Tibial artery (tissue), 4 donors: ENCODE data around the gene CHGA.

Source experiments
- DNase-seq, 2 donors: peaks; one replicate each; pipeline ENCODE4 v3.0.0-alpha.2; 2019
- H3K27ac ChIP-seq, 2 donors: fragments of 200-600 bp; sonication (generic) in 1 of 2; 1 replicate in 1 of 2; 2 replicates in 1 of 2; pipeline ENCODE4 v1.5.1; 2018 to 2019; ENCODE audit warnings: mild to moderate bottlenecking in 1 of 2
- H3K27me3 ChIP-seq, 2 donors: fragments of 200-600 bp; sonication (generic) in 1 of 2; one replicate each; pipeline versions ENCODE4 v1.5.1 to v1.6.0; 2016 to 2019
- H3K36me3 ChIP-seq, 3 donors: fragments of 200-600 bp; sonication (generic) in 2 of 3; one replicate each; pipeline ENCODE4 v1.5.1; 2016 to 2019; ENCODE audit warnings: mild to moderate bottlenecking in 2 of 3
- H3K4me1 ChIP-seq, 4 donors: fragments of 200-600 bp; sonication (generic) in 2 of 4; 1 replicate in 3 of 4; 2 replicates in 1 of 4; pipeline ENCODE4 v1.5.1; 2016 to 2019
- H3K4me3 ChIP-seq, 2 donors: fragments of 200-600 bp; sonication (generic) in 1 of 2; 1 replicate in 1 of 2; 2 replicates in 1 of 2; pipeline ENCODE4 v1.5.1; 2018 to 2019; ENCODE audit warnings: mild to moderate bottlenecking in 2 of 2
- H3K9me3 ChIP-seq, 3 donors: fragments of 200-600 bp; sonication (generic) in 1 of 3; one replicate each; pipeline ENCODE4 v1.5.1; 2016 to 2019
- intact Hi-C: fragments of 100-400 bp; cut with DNase I; formaldehyde crosslinking; loops from one replicate; pipeline ENCODE4 v1.15.0; 2023; ENCODE audit warnings: low total_unique reads
- TF ChIP-seq, protein P1 (sequence below), 2 experiments: fragments of 200-600 bp in 1 of 2; fragments of 450-650 bp in 1 of 2; IDR thresholded peaks; one replicate each; pipeline ENCODE4 v1.5.1; 2017 to 2019; ENCODE audit warnings: antibody characterized with exemption in 2 of 2, mild to moderate bottlenecking in 1 of 2, moderate library complexity in 1 of 2

Gene CHGA

DNA sequence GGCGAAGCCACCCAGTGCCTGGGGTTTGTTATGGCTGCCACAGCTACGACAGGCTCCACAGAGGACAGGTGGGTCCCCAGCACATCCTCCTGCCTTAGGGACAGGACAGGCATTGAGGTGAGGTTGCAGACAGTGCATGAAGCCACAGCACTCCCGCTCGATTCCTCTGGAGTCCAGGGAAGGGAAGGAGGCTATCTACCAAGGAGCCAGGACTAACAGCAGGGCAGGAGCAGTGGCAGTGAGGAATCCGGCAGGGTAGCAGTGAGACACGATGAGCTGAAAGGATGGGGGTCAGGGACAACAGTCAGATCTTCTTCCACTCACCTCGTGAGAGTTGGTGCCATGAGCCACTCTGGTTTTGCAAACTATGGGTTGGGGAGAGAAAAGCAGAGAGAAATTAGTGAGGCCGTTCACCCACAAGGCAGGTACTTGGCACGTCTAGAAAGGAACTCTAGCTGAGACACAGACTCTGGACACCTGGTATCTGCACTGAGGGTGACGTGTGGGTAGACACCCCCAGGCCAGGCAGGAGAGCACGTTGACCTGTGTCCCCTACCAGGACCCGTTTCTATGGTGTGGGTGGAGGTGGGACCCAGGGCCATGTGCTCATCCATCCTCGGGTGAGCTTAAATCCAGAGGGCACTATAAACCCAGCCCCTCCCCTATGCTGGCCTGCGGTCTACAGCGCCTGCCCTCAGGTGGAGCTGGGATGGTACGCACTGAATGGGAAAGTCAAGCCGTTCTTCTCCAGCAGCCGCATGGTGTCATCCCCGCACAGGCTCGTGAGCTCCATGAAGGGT lies 39.3 kb downstream of the CHGA start:
- DNase-seq, result no peak
- Histone ChIP-seq H3K27me3 (no peaks in the 10 kb centered on the region), H3K27ac (no peak overlapping the region), H3K36me3 (peaks cover 15 to 43% (median 31%) of the 10 kb centered on the region in 3 donors), H3K4me1 (peaks cover 0 to 26% (median 18%) of the 10 kb centered on the region in 4 donors), H3K9me3 (no peaks in the 10 kb centered on the region), H3K4me3 (no peak overlapping the region)
- intact Hi-C loops, result no loop called here
- TF ChIP-seq, protein P1, sequence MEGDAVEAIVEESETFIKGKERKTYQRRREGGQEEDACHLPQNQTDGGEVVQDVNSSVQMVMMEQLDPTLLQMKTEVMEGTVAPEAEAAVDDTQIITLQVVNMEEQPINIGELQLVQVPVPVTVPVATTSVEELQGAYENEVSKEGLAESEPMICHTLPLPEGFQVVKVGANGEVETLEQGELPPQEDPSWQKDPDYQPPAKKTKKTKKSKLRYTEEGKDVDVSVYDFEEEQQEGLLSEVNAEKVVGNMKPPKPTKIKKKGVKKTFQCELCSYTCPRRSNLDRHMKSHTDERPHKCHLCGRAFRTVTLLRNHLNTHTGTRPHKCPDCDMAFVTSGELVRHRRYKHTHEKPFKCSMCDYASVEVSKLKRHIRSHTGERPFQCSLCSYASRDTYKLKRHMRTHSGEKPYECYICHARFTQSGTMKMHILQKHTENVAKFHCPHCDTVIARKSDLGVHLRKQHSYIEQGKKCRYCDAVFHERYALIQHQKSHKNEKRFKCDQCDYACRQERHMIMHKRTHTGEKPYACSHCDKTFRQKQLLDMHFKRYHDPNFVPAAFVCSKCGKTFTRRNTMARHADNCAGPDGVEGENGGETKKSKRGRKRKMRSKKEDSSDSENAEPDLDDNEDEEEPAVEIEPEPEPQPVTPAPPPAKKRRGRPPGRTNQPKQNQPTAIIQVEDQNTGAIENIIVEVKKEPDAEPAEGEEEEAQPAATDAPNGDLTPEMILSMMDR (IDR thresholded peaks at IDR 0.05), result no peak

DNA sequence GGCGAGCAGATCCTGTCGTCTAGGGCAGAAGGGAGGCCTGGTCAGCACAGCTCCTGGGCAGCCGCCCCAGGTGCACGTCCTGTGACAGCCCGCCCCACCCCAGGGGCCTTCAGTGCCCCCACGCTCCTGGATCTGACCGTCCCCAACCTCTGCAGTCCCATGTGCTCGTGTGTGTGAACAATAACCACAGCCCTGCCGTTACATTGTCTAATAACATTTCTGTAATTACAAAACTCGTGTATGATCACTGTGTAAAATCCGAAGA lies 39.8 kb downstream of the CHGA start:
- intact Hi-C loops, result no loop called here
- H3K27me3 ChIP-seq, result no peaks in the 10 kb centered on the region
- TF ChIP-seq, protein P1 (IDR thresholded peaks at IDR 0.05), result no peak
- H3K36me3 ChIP-seq, result peaks cover 10 to 38% (median 26%) of the 10 kb centered on the region in 3 donors
- DNase-seq, result no peak
- no peak overlapping the region for H3K4me3 ChIP-seq
- peaks cover 0 to 26% (median 18%) of the 10 kb centered on the region in 4 donors for H3K4me1 ChIP-seq
- H3K9me3 ChIP-seq, result no peaks in the 10 kb centered on the region
- H3K27ac ChIP-seq, result no peak overlapping the region

DNA sequence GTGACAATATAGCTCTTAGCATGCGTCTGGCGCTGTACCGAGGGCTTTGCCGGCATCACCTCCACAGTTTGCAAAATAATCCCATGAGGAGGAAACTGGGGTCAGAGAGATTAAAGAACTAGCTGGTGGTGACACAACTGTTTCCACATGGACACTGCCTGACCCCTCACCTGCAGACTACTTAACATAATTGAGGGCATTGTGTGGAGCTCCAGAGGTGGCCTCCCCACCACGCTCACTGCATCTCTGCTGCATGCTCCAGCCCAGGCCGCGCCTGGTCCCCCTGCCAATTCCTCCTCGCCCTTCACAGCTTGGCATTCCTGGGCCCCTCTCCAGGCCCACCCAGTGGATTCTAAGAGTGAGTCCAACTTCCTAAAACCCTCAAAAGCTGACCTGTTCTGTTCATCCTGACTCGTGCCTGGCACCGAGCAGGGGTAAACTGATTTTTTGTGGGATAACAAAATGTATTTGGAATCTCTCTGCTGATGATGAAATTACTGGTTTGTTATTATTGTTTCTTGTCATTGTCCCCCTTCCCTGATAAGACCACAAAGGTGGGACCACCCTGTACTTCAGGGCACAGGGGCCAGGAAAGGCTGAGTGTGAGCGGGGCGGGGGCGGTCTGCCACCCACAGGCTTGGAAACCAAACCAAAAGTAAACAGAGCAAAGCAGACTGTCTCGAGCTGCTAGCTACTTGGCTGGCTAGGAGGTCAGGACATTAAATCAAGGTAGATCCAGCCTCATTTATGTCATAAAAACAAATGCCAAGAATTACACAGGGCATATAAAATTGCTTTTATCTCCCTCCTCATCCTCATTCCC lies 40.6 kb downstream of the CHGA start:
- Histone ChIP-seq H3K9me3 (no peaks in the 10 kb centered on the region), H3K4me3 (no peak overlapping the region), H3K27ac (peak overlapping the region; percentile 1 to 20), H3K27me3 (no peaks in the 10 kb centered on the region), H3K4me1 (peaks cover 0 to 26% (median 18%) of the 10 kb centered on the region in 4 donors), H3K36me3 (peaks cover 2 to 30% (median 19%) of the 10 kb centered on the region in 3 donors)
- TF ChIP-seq, protein P1 (IDR thresholded peaks at IDR 0.05), result no peak
- DNase-seq, result no peak
- intact Hi-C loops, result no loop called here

DNA sequence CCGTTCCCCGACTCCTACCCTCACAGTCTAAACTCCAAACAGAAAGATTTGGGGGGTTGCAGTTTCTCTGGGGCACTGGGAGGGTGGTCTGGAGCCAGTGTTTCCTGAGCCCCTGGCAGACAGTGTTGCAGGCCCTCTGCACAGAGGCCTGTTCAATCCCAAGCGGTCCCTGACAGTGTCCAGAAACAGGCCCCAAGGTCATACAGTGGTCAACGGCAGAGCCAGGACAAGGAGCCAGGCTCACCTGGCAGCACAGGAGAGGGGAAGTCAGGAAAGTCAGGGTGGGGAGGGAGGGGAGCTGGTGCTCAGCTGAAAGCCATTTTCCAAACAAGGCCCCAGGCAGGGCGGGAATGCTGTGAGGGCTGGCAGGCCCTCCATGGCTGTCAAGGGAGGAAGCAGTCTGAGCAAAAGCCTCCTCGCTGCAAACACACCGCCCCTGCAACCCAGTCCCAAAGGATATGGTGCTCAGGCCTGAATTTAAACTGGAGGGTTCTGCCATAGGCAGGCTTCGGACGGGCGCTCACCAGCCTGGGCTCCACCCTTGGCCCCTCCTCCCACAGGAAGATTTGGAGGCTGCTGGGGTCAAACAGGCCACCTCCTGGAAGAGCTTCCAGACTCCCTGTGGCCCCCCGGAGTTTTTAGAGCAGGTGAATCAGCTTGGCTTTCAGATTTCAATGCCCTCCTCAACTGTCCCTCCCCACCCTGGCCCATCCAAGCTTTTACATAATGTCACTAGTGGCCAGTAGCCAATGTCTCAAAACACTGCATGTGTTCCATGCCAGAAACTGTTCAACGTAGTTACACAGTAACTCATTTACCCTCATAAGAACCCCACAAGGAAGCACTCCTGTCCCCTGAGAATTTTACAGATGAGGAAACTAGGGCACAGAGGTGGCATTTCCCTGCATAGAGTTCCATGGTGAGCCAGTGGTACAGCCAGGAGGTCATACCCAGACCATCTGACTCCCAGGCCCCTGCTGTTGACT lies 41.5 kb downstream of the CHGA start:
- no peak for DNase-seq
- peaks cover 0 to 24% (median 13%) of the 10 kb centered on the region in 3 donors for H3K36me3 ChIP-seq
- no peak overlapping the region for H3K4me3 ChIP-seq
- intact Hi-C loops, result no loop called here
- TF ChIP-seq, protein P1 (IDR thresholded peaks at IDR 0.05), result no peak
- peak overlapping the region in 1 of 2 donors; percentile 1 for H3K27ac ChIP-seq
- H3K9me3 ChIP-seq, result no peaks in the 10 kb centered on the region
- peaks cover 0 to 28% (median 18%) of the 10 kb centered on the region in 4 donors for H3K4me1 ChIP-seq
- no peaks in the 10 kb centered on the region for H3K27me3 ChIP-seq

DNA sequence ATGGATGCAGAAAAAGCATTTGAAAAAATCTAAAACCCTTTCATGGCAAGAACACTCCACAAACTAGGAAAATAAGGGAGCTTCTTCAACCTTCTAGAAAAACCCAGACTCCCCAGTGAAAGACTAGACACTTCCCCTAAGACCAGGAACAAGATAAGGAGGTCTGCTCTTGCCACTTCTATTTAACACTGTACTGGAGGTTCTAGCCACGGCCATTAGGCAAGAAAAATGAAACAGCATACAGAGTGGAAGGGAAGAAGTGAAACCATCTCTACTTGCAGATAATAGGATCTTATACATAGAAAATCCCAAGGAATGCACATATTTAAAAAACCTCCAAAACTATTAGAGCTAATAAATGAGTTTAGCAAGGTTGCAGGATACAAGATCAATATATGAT lies 42.3 kb downstream of the CHGA start:
- no peak overlapping the region for H3K4me3 ChIP-seq
- TF ChIP-seq, protein P1 (IDR thresholded peaks at IDR 0.05), result no peak
- intact Hi-C loops, result no loop called here
- no peaks in the 10 kb centered on the region for H3K27me3 ChIP-seq
- no peak for DNase-seq
- peaks cover 0 to 36% (median 18%) of the 10 kb centered on the region in 4 donors for H3K4me1 ChIP-seq
- no peak overlapping the region for H3K27ac ChIP-seq
- H3K36me3 ChIP-seq, result peaks cover 0 to 19% (median 13%) of the 10 kb centered on the region in 3 donors
- H3K9me3 ChIP-seq, result no peaks in the 10 kb centered on the region
